Heart right ventricle (tissue), 16 donors: ENCODE results near the gene CPNE8. TPM values are rescaled to one million over a fixed set of nuclear protein-coding genes. Genes with fewer than 3 reads are reported as not detected.

ENCODE experiments used
- ATAC-seq, 8 donors: fragments of 200-7000 bp; cut with Tn5 transposase; one replicate each; pipeline ENCODE4 v1.9.1; 2020; ENCODE audit warnings: mild to moderate bottlenecking in 8 of 8, moderate library complexity in 8 of 8, moderate number of reproducible peaks in 1 of 8
- DNase-seq, 2 donors: peaks; one replicate each; pipeline ENCODE4 v3.0.0-alpha.2; 2020
- H3K27ac ChIP-seq, 10 donors: fragments of 200-600 bp; sonication (generic) in 2 of 10; one replicate each; pipeline versions ENCODE4 v1.5.0 to v1.8.0; 2020 to 2022; ENCODE audit warnings: mild to moderate bottlenecking in 3 of 10
- H3K27me3 ChIP-seq, 7 donors: fragments of 200-600 bp; one replicate each; pipeline ENCODE4 v1.8.0; 2021 to 2022; ENCODE audit warnings: mild to moderate bottlenecking in 2 of 7
- H3K36me3 ChIP-seq, 9 donors: fragments of 200-600 bp; sonication (generic) in 1 of 9; one replicate each; pipeline versions ENCODE4 v1.5.0 to v1.8.0; 2020 to 2022; ENCODE audit warnings: mild to moderate bottlenecking in 2 of 9
- H3K4me1 ChIP-seq, 9 donors: fragments of 200-600 bp; sonication (generic) in 1 of 9; one replicate each; pipeline versions ENCODE4 v1.5.0 to v1.8.0; 2020 to 2022; ENCODE audit warnings: mild to moderate bottlenecking in 4 of 9
- H3K4me3 ChIP-seq, 10 donors: fragments of 200-600 bp; sonication (generic) in 2 of 10; one replicate each; pipeline versions ENCODE4 v1.5.0 to v1.8.0; 2020 to 2022; ENCODE audit warnings: mild to moderate bottlenecking in 7 of 10, moderate library complexity in 2 of 10
- H3K9me3 ChIP-seq, 11 donors: fragments of 200-600 bp in 10 of 11; sonication (generic) in 2 of 11; one replicate each; pipeline versions ENCODE4 v1.5.0 to v1.8.0; 2013 to 2022; ENCODE audit warnings: mild to moderate bottlenecking in 2 of 11, control low read depth in 1 of 11, moderate library complexity in 1 of 11
- whole genome bisulfite sequencing, 2 donors: extraction: QIAGEN DNeasy Blood & Tissue Kit; methylation state at CpG; one replicate each; pipeline ENCODE4 v1.1.7; 2013; ENCODE audit warnings: inconsistent platforms in 1 of 2; 5-methylcytosine and 5-hydroxymethylcytosine counted together
- intact Hi-C, 10 donors: fragments of 100-400 bp; cut with DNase I; formaldehyde crosslinking; loops; one replicate each; pipeline versions ENCODE4 v1.11.1 to v1.14.2; 2022
- polyA plus RNA-seq, 2 donors: library from polyadenylated mRNA; stranded (reverse); fragments of 200-250 nt; gene quantifications; one replicate each; pipeline ENCODE4 v1.2.3, GENCODE V29; 2013
- total RNA-seq, 10 donors: library from RNA; stranded (reverse); fragmentation: NEBNext Ultra II Directional in 3 of 10; extraction: Animal tissue kit (Norgen Biotek cat#: 25700) in 3 of 10; gene quantifications; one replicate each; pipeline versions ENCODE4 v1.2.1 to v1.2.4, GENCODE V29; 2021 to 2023
- TF ChIP-seq, protein P1 (sequence below), 9 donors: fragments of 200-600 bp; sonication (generic) in 2 of 9; IDR thresholded peaks; one replicate each; pipeline versions ENCODE4 v1.5.0 to v1.8.0; 2021 to 2022; ENCODE audit warnings: antibody characterized with exemption in 9 of 9, mild to moderate bottlenecking in 5 of 9, moderate library complexity in 1 of 9
- donor health status: Arrhythmogenic right ventricular cardiomyopathy.
- donor health status: ischemic (EF 13 %, LVEDD 7.1; RV severe dilation, severe dysfunction).
- donor health status: healthy with polysubstance abuse.
- donor health status: DM: no; HTN: yes; CAD: no.
- donor health status: DM: no; HTN: no; CAD: no.
- donor health status: ischemic (EF 25% LVEDD 6.9; RV normal size, moderate dysfunction).
- donor health status: ischemic (EF 25% LVEDD 5.7; RV mildly dilated, moderate dysfunction).
- donor health status: healthy.
- donor health status: DM: yes; HTN: yes; CAD: no.
- donor health status: Ischemic cardiomyopathy.
- donor health status: ischemic (EF 35%, LVEDD 5.7; RV mildly dilated, moderate dysfunction).
- donor health status: nonischemic (EF 11% LVEDD 7.7; RV severe dilation, severe dysfunction).
- donor health status: DM: yes; HTN: yes; CAD: no.
- donor health status: PGD.
- donor health status: ischemic (EF 29% LVEDD 5.4; RV normal size, mild dysfunction).
- donor health status: nonischemic (EF 23%, LVEDD 6.1; RV moderate dilation, normal function).

Gene CPNE8
- total and polyA plus RNA-seq, 12 donors = 2.5 to 14.9 (median 4.5) TPM

DNA sequence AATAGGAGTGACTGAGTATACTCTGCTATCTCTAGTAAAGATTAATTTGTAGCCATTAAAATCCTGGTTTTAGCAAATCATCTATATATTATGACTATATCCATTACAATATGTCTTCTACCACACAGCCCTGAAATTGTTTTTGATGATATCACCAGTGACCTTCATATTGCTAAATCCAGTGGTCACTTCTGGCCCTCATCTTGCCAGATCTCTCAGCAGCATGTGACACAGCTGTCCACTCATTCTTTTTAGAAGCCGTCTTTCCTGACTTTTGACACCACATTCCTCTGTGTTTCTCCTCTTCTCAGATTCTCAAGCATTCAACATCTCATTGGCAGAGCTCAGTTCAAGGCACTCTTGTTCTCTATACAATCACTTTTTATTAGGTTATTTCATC is 54.9 kb downstream of the CPNE8 start:
- WGBS, 2 donors = 64 to 65% methylated on average over 1 of the region's 1 CpG
- peak in 1 of 8 donors; percentile 57 for ATAC-seq

DNA sequence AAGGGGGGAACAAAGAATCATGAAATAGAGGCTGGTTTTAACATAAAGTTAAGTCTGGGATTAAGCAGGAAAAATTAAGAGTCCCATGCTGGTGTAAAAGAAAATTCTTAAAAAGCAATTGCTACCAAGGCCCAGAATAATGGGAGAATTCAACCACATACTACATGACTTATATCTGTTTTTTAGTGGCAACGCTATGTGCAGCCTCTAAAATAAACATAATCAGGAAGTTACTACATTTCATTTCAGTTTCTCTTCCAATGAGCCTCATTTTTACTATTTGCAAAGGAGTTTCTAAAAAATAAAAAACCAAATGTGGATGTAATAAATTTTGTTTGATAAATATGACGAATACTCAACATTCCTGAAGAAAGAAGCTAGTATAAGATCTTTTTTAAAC is 58.1 kb downstream of the CPNE8 start:
- intact Hi-C loops = no loop called here
- no peaks in the 10 kb centered on the region for H3K9me3 ChIP-seq
- no peak for ATAC-seq
- no peak for DNase-seq
- H3K36me3 ChIP-seq = peaks cover 0 to 7% (median 0%) of the 10 kb centered on the region in 9 donors
- TF ChIP-seq, protein P1, sequence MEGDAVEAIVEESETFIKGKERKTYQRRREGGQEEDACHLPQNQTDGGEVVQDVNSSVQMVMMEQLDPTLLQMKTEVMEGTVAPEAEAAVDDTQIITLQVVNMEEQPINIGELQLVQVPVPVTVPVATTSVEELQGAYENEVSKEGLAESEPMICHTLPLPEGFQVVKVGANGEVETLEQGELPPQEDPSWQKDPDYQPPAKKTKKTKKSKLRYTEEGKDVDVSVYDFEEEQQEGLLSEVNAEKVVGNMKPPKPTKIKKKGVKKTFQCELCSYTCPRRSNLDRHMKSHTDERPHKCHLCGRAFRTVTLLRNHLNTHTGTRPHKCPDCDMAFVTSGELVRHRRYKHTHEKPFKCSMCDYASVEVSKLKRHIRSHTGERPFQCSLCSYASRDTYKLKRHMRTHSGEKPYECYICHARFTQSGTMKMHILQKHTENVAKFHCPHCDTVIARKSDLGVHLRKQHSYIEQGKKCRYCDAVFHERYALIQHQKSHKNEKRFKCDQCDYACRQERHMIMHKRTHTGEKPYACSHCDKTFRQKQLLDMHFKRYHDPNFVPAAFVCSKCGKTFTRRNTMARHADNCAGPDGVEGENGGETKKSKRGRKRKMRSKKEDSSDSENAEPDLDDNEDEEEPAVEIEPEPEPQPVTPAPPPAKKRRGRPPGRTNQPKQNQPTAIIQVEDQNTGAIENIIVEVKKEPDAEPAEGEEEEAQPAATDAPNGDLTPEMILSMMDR (IDR thresholded peaks at IDR 0.05) = no peak
- no peak overlapping the region for H3K4me3 ChIP-seq
- H3K27ac ChIP-seq = no peak overlapping the region
- peaks cover 0 to 12% (median 0%) of the 10 kb centered on the region in 9 donors for H3K4me1 ChIP-seq
- H3K27me3 ChIP-seq = no peaks in the 10 kb centered on the region
- WGBS, 2 donors = 64 to 85% methylated on average over 2 of the region's 2 CpGs

More for the DNA sequence above, 54.9 kb downstream of the CPNE8 start:
- no peaks in the 10 kb centered on the region for H3K27me3 ChIP-seq
- TF ChIP-seq, protein P1 (IDR thresholded peaks at IDR 0.05) = no peak
- H3K4me3 ChIP-seq = no peak overlapping the region
- no peak overlapping the region for H3K27ac ChIP-seq
- intact Hi-C loops = no loop called here
- no peak for DNase-seq
- peaks cover 0 to 13% (median 0%) of the 10 kb centered on the region in 9 donors for H3K4me1 ChIP-seq
- H3K9me3 ChIP-seq = peaks cover 0 to 15% (median 0%) of the 10 kb centered on the region in 11 donors
- peaks cover 0 to 7% (median 0%) of the 10 kb centered on the region in 9 donors for H3K36me3 ChIP-seq

DNA sequence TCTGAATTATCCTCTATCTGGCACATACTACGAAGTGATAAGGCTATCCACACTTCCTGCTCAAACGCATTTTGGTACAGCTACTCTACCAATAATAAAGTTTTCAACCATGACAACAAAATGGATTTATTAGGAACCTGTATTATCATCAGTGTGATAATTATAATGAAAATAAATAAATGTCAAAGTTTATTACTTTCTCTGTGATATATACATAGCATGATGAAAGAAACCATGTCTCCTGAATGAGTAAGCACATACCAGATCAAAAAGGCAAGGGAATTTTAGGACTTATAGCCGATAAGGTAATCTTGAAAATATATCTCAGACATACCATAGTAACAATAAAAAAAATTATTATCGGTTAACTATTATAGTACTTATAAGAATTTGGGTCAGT is 61.1 kb downstream of the CPNE8 start:
- Histone ChIP-seq H3K27ac (no peak overlapping the region), H3K27me3 (no peaks in the 10 kb centered on the region), H3K4me1 (peaks cover 0 to 7% (median 0%) of the 10 kb centered on the region in 9 donors), H3K4me3 (no peak overlapping the region), H3K36me3 (peaks cover 0 to 7% (median 0%) of the 10 kb centered on the region in 9 donors), H3K9me3 (no peaks in the 10 kb centered on the region)
- no peak for ATAC-seq
- no peak for DNase-seq
- intact Hi-C loops = no loop called here
- 80 to 84% methylated on average over 4 of the region's 4 CpGs for WGBS, 2 donors
- TF ChIP-seq, protein P1 (IDR thresholded peaks at IDR 0.05) = no peak

DNA sequence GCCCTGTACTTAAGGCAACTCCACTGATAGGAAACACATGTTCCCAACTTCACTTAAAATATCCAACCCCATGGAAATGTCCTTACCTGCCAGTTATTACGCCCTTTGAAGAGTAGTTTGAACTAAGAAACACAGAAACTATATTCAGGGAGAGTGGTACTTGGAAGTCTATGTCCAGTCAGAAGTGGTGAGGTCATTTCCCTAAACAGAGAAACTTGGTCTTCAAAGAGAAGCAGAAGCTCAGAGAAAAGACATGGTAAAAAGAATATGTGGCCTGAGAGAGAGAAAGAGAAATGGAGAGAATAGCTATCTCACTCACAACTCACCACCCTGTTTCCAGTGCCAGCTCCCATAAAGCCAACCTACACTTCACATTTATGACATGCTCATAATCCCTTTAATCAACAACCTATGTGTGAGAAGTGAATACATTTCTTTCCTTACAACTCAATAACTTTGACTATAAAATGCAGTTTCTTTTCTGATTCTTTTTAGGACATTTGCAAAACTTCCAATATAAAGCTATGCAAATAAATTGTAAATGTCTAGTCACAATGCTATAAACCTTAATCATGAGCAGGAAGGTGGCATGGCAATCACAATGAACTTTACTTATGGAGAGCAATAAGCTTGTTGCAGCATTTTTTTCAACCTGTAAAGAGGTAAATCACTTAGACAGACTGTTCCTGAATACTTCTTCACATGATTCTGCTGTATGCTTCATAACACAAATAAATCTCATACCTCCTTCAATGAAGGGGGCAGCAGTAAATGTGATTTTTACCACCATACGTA is 67.1 kb downstream of the CPNE8 start:
- no peaks in the 10 kb centered on the region for H3K9me3 ChIP-seq
- 89 to 92% methylated on average over 2 of the region's 2 CpGs for WGBS, 2 donors
- intact Hi-C loops = no loop called here
- H3K4me3 ChIP-seq = no peak overlapping the region
- H3K27me3 ChIP-seq = no peaks in the 10 kb centered on the region
- H3K36me3 ChIP-seq = no peaks in the 10 kb centered on the region
- H3K27ac ChIP-seq = no peak overlapping the region
- TF ChIP-seq, protein P1 (IDR thresholded peaks at IDR 0.05) = no peak
- peaks cover 0 to 9% (median 0%) of the 10 kb centered on the region in 9 donors for H3K4me1 ChIP-seq
- DNase-seq (no peak), ATAC-seq (no peak)
